ENCODE data around the gene STAC2. TPM values are rescaled to one million over a fixed set of nuclear protein-coding genes. Genes with fewer than 3 reads are reported as not detected.

The STAC2 gene
- total and polyA plus RNA-seq, 2 experiments from 2014 or later, result not detected

- no peaks in the 10 kb centered on the region for H3K9me2 ChIP-seq (ENCODE audit: insufficient read depth)
- DNase-seq, result no peak
- H2AFZ ChIP-seq, result no peak overlapping the region
- H3K4me1 ChIP-seq (ENCODE audit: insufficient read depth), result no peaks in the 10 kb centered on the region
- in situ Hi-C loops (cut with MboI), result no loop called here
- TF ChIP-seq EZH2 (IDR thresholded peaks at IDR 0.05; ENCODE audit: insufficient read depth, poor library complexity, severe bottlenecking) (no peak), EZH2phosphoT487 (IDR thresholded peaks at IDR 0.05; ENCODE audit: insufficient read depth, low read depth) (no peak)
- no peak overlapping the region for H3K9ac ChIP-seq
- no peaks in the 10 kb centered on the region for H3K79me2 ChIP-seq (ENCODE audit: insufficient read depth)
- H4K20me1 ChIP-seq (ENCODE audit: insufficient read depth), result no peaks in the 10 kb centered on the region
- no peak overlapping the region for H3K27ac ChIP-seq
- H3F3A ChIP-seq (ENCODE audit: insufficient read depth), result no peaks in the 10 kb centered on the region
- no peaks in the 10 kb centered on the region for H3K36me3 ChIP-seq (ENCODE audit: low read depth)
- H3K9me3 ChIP-seq (ENCODE audit: low read depth), result no peaks in the 10 kb centered on the region
- H3K27me3 ChIP-seq (replicated peaks; ENCODE audit: insufficient read depth), result peaks cover 11% of the 10 kb centered on the region
- no peak overlapping the region for H3K4me2 ChIP-seq (ENCODE audit: unreplicated experiment)
- 83 to 90% methylated on average over 6 of the region's 6 CpGs for WGBS, 2 experiments (ENCODE audit: low coverage in 1 of 2, low lambda C conversion rate in 2 of 2, missing lambda C conversion rate in 2 of 2)
- no peak overlapping the region for H3K4me3 ChIP-seq
Measured at GRCh38 chr17:39221572-39221971, 4.2 kb downstream of the STAC2 start.

GRCh38 chr17:39219647-39220154, 6.0 kb downstream of the STAC2 start:
- Histone ChIP-seq H3K4me3 (no peak overlapping the region), H3F3A (ENCODE audit: insufficient read depth) (no peaks in the 10 kb centered on the region), H3K4me1 (ENCODE audit: insufficient read depth) (no peaks in the 10 kb centered on the region), H4K20me1 (ENCODE audit: insufficient read depth) (no peaks in the 10 kb centered on the region), H3K79me2 (ENCODE audit: insufficient read depth) (no peaks in the 10 kb centered on the region), H3K27ac (no peak overlapping the region), H3K36me3 (ENCODE audit: low read depth) (no peaks in the 10 kb centered on the region), H3K4me2 (ENCODE audit: unreplicated experiment) (no peak overlapping the region), H2AFZ (no peak overlapping the region), H3K9ac (no peak overlapping the region), H3K9me2 (ENCODE audit: insufficient read depth) (no peaks in the 10 kb centered on the region), H3K9me3 (ENCODE audit: low read depth) (no peaks in the 10 kb centered on the region), H3K27me3 (replicated peaks; ENCODE audit: insufficient read depth) (no peaks in the 10 kb centered on the region)
- in situ Hi-C loops (cut with MboI), result no loop called here
- TF ChIP-seq EZH2phosphoT487 (IDR thresholded peaks at IDR 0.05; ENCODE audit: insufficient read depth, low read depth) (no peak), EZH2 (IDR thresholded peaks at IDR 0.05; ENCODE audit: insufficient read depth, poor library complexity, severe bottlenecking) (no peak)
- 40% methylated on average over 7 to 8 of the region's 8 CpGs for WGBS, 2 experiments (ENCODE audit: low coverage in 1 of 2, low lambda C conversion rate in 2 of 2, missing lambda C conversion rate in 2 of 2)
- DNase-seq, result no peak

- Histone ChIP-seq H3F3A (ENCODE audit: insufficient read depth) (no peaks in the 10 kb centered on the region), H3K27ac (no peak overlapping the region), H4K20me1 (ENCODE audit: insufficient read depth) (no peaks in the 10 kb centered on the region), H3K4me3 (no peak overlapping the region), H3K9me3 (ENCODE audit: low read depth) (no peaks in the 10 kb centered on the region), H3K9me2 (ENCODE audit: insufficient read depth) (no peaks in the 10 kb centered on the region), H3K4me1 (ENCODE audit: insufficient read depth) (no peaks in the 10 kb centered on the region), H3K9ac (no peak overlapping the region), H3K4me2 (ENCODE audit: unreplicated experiment) (no peak overlapping the region), H2AFZ (no peak overlapping the region), H3K79me2 (ENCODE audit: insufficient read depth) (no peaks in the 10 kb centered on the region), H3K27me3 (replicated peaks; ENCODE audit: insufficient read depth) (no peaks in the 10 kb centered on the region), H3K36me3 (ENCODE audit: low read depth) (no peaks in the 10 kb centered on the region)
- in situ Hi-C loops (cut with MboI), result no loop called here
- no peak for TF ChIP-seq EZH2phosphoT487 (IDR thresholded peaks at IDR 0.05; ENCODE audit: insufficient read depth, low read depth)
- 64% methylated on average over 8 of the region's 8 CpGs for WGBS, 2 experiments (ENCODE audit: low coverage in 1 of 2, low lambda C conversion rate in 2 of 2, missing lambda C conversion rate in 2 of 2)
- DNase-seq, result no peak
Measured at GRCh38 chr17:39218906-39219305, 6.8 kb downstream of the STAC2 start.

- H3F3A ChIP-seq (ENCODE audit: insufficient read depth), result no peaks in the 10 kb centered on the region
- no peak overlapping the region for H3K4me2 ChIP-seq (ENCODE audit: unreplicated experiment)
- no peaks in the 10 kb centered on the region for H3K36me3 ChIP-seq (ENCODE audit: low read depth)
- DNase-seq, result no peak
- H3K79me2 ChIP-seq (ENCODE audit: insufficient read depth), result no peaks in the 10 kb centered on the region
- no peaks in the 10 kb centered on the region for H3K9me2 ChIP-seq (ENCODE audit: insufficient read depth)
- no peak overlapping the region for H3K4me3 ChIP-seq
- no peaks in the 10 kb centered on the region for H3K9me3 ChIP-seq (ENCODE audit: low read depth)
- H3K27ac ChIP-seq, result no peak overlapping the region
- 30 to 36% methylated on average over 16 to 24 of the region's 24 CpGs for WGBS, 2 experiments (ENCODE audit: low coverage in 1 of 2, low lambda C conversion rate in 2 of 2, missing lambda C conversion rate in 2 of 2)
- H3K9ac ChIP-seq, result no peak overlapping the region
- in situ Hi-C loops (cut with MboI), result no loop called here
- H2AFZ ChIP-seq, result no peak overlapping the region
- H4K20me1 ChIP-seq (ENCODE audit: insufficient read depth), result no peaks in the 10 kb centered on the region
- H3K27me3 ChIP-seq (replicated peaks; ENCODE audit: insufficient read depth), result no peaks in the 10 kb centered on the region
- H3K4me1 ChIP-seq (ENCODE audit: insufficient read depth), result no peaks in the 10 kb centered on the region
- TF ChIP-seq EZH2 (IDR thresholded peaks at IDR 0.05; ENCODE audit: insufficient read depth, poor library complexity, severe bottlenecking), result no peak
- TF ChIP-seq EZH2phosphoT487 (IDR thresholded peaks at IDR 0.05; ENCODE audit: insufficient read depth, low read depth), result no peak
Measured at GRCh38 chr17:39217734-39218369, 7.9 kb downstream of the STAC2 start.

All from GM23248 (cell line).